LoVo (cell line): ENCODE measurements around the gene TCAIM.
"Not testable (repeated sequence)": the region's sequence is repeated elsewhere in the genome, so short reads cannot be mapped to it uniquely, and the experiment has no call there.

Experiments used
- DNase-seq: peaks from one replicate; pipeline ENCODE4 v3.0.0-alpha.2; 2016; ENCODE audit warnings: low spot score

TCAIM gene

DNA sequence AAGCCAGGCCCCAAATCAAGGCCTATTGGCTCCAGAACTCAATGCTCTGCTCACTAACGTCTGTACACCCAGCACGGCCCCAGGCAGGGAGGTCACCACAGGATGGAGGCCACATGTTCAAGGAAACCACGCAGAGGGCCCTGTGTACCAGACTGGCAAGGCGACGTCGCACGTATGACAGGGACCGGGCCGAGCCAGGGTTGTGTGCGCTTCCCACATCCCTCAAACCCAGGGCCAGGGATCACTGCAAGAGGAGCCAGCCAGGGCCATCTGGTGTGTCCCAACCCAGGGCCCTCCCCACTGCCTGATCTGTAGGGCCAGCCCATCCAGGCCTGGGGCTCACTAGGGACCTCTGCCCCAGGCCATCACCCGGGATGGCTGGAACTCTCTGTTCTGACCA, 76.9 kb downstream of the TCAIM start:
- no peak for DNase-seq

GRCh38 chr3:44416031-44417030, 77.8 kb downstream of the TCAIM start:
- DNase-seq, result no peak

GRCh38 chr3:44418118-44418517, 79.6 kb downstream of the TCAIM start:
- DNase-seq, result not testable (repeated sequence)

GRCh38 chr3:44418549-44418948, 80.0 kb downstream of the TCAIM start:
- DNase-seq, result no peak

- no peak for DNase-seq
Observed at GRCh38 chr3:44419116-44419922, 80.8 kb downstream of the TCAIM start.

- DNase-seq, result no peak
Observed at GRCh38 chr3:44419923-44420650, 81.5 kb downstream of the TCAIM start.

GRCh38 chr3:44420676-44421075, 82.1 kb downstream of the TCAIM start:
- DNase-seq, result no peak

DNA sequence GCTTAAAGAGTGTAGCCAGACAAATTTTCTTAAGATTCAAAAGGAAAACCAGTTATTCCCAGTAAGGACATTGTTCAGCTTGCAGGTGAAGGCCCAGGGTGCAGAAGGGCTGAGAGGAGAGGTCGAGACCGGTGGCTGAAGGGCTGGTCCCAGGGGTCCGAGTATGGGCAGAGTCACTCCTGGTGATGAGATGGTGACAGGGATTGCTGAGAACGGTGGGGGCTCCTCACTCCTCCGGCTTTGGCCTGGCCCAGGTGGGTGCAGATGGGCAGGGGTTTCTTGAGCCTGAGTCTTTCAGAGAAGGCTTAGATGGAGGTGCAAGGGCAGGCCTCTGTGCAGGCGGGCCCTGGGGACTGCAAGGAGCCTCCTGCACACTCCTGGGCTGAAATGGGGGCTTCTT, 82.7 kb downstream of the TCAIM start:
- DNase-seq, result no peak

- no peak for DNase-seq
Observed at GRCh38 chr3:44424758-44425157, 86.2 kb downstream of the TCAIM start.

DNA sequence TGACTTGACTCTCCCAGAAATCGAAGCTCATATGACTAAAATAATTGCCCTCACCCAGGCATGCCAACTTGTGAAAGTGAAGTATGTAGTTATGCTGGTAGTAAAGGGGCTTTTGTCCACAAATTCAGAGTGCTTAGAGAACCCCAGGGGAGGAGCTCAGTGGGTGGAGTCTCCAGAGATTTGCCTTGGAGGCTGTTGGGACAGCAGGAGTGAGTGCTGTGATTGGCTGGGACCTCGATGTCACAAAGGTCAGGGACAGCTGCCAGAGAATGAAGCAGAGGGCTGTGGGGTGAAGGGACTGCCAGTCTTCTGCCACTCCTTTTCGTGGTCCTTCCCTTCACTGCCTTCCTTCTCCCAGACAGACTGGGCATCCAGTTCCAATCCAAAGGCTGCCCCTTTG, 89.1 kb downstream of the TCAIM start:
- DNase-seq, result no peak

DNA sequence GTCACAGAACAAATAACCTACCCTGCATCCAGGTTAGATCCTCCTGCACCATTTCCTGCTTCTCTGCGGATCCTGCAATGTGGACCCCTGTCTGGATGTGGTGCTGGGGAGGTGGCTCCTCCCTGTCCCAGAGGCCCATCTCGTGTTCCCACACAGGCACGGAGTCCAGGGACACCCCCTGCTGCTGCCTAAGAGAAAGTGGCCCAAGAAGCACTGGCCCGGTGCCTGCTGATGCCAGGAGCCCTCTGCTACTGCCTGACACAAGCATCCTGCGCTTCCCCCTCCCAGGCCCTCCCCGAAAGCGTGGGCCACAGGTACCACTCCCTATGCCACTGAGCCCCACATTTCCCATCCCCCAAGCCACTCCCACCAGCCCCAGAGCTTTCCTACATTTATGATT, 90.3 kb downstream of the TCAIM start:
- DNase-seq, result no peak

DNA sequence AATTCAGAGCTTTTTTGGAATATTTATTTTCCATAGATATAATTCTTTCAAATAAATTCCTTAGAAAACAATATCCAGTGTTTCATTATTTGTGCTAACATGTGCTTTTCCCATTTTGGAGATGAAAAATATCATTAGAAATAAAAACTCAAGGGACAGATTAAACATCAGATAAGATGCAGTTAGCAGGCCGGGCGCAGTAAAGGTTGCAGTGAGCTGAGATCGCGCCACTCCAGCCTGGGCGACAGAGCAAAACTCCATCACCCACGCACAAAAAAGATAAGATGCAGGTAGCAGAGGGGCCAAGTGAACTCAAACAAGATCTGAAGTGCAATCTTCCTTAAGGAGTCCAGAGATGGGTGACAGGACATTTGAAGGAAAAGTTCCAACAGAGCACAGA, 90.9 kb downstream of the TCAIM start:
- DNase-seq, result no peak

- no peak for DNase-seq
Observed at GRCh38 chr3:44430466-44430865, 91.9 kb downstream of the TCAIM start.

- no peak for DNase-seq
Observed at GRCh38 chr3:44434834-44435510, 96.4 kb downstream of the TCAIM start.

GRCh38 chr3:44436181-44436580, 97.6 kb downstream of the TCAIM start:
- DNase-seq, result no peak

- DNase-seq, result no peak
Observed at GRCh38 chr3:44437800-44438199, 99.2 kb downstream of the TCAIM start.

DNA sequence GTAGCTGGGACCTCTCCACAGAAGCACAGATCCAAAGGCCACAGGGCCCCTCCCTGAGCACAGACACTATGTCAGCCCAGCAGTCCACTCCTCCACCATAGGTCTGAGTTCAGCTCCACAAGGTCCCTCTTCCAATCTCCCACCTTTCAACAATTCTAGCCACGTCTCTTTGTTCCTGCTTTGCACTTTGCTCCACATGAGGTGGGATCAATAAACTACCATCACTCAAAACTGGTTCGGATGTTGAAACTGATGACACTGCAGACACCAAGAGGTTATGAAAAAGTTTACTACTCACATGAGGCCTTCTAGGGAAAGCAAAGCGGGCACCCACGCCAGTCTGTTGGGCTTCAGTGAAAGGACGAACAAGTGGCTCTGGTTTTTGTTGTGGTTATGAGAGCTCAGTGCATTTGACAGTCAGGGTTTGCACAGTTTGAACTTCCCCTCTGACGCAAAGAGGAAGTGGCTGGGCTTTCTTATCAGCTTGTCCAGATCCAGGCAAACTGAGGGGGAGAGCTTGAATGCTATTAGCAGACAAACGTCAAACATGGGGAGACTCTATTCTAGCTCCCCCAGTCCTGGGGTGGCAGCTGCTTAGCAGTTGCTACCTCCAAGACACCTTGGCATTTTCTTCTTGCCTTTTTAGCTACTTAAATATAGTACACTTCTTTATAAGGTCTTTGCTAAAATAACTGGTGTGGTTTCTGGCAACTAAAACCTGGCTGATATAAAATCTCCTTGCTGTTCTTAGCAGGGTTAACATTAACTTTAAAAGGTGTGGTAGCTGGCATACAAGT, 101.1 kb downstream of the TCAIM start:
- DNase-seq, result no peak

DNA sequence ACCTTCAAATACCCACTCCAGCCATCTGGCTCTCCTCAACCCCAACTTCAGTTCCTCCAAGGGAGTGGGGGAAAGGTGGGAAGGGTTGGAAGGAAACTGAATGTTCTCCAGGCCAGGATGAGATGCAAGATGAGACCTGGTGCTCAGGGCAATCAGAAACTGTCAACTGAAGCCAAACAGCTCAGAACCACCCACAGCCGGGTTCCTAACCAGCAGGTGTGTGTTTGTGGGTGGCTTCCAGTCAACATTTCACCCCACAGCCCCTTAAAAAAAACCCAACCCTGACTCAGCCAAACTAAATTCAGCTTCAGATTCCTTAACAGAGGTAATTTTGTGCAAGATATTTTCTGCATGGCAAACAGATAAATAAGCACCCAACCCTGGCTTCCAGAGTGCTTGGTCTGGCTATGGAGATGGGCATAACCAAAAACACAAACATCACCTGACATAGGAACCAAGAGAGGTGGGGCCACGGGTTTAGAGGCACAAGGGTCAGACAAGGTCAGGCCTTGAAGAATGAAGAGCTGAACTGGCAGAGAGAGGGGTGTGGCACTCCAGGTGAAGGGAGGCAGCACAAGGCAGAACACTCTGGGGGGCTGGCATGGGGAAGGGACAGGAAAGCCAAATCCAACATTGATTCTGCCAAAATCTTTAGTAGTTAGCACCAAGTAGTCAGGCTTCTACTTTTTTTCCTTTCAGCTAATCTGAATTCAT, 104.2 kb downstream of the TCAIM start:
- no peak for DNase-seq

DNA sequence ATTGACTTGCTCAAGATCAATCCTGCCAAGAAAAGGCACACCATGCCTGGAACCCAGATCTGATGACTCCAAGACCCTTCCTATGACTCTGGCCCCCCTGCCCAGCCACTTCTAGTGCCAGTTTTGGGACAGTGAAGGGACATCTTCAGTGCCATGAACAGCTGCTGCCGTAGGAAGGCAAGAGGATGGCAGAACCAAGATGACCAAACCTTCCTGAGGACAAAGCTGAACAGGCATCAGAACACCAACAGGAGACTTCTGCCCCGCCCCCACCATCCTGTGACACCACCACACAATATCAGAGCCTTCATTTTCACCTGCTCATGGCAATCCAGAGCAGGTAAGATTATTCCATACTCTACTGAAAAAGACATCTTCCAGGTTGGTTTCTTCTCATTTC, 105.9 kb downstream of the TCAIM start:
- DNase-seq, result no peak
